Stomach (tissue), 9 donors: ENCODE results near the gene APOBEC3A. TPM values are rescaled to one million over a fixed set of nuclear protein-coding genes. Genes with fewer than 3 reads are reported as not detected.

ENCODE experiments used
- DNase-seq, 2 donors: peaks; one replicate each; pipeline versions ENCODE4 v3.0.0 to v3.0.0-alpha.2; 2013 to 2019
- H3K27ac ChIP-seq, 5 donors: fragments of 200-600 bp in 4 of 5; sonication (generic) in 4 of 5; one replicate each; pipeline ENCODE4 v1.5.1; 2013 to 2019; ENCODE audit warnings: mild to moderate bottlenecking in 1 of 5, moderate library complexity in 1 of 5
- H3K27me3 ChIP-seq, 3 donors: fragments of 200-600 bp; sonication (generic); one replicate each; pipeline ENCODE4 v1.5.1; 2017 to 2019; ENCODE audit warnings: mixed run types in 1 of 3
- H3K36me3 ChIP-seq, 4 donors: fragments of 200-600 bp; sonication (generic); 1 replicate in 3 of 4; 2 replicates in 1 of 4; pipeline ENCODE4 v1.5.1; 2016 to 2019
- H3K4me1 ChIP-seq, 4 donors: fragments of 200-600 bp; sonication (generic); one replicate each; pipeline ENCODE4 v1.5.1; 2016 to 2019
- H3K4me3 ChIP-seq, 4 donors: fragments of 200-600 bp; sonication (generic) in 3 of 4; one replicate each; pipeline ENCODE4 v1.5.1; 2016 to 2019; ENCODE audit warnings: mild to moderate bottlenecking in 1 of 4
- H3K9me3 ChIP-seq, 4 donors: fragments of 200-600 bp; sonication (generic); one replicate each; pipeline ENCODE4 v1.5.1; 2016 to 2019
- EP300 ChIP-seq: sonication (generic); formaldehyde crosslinking; IDR thresholded peaks from one replicate; pipeline ENCODE4 v1.6.1; 2017; ENCODE audit warnings: antibody characterized with exemption
- POLR2A ChIP-seq, 4 donors: fragments of 450-650 bp; IDR thresholded peaks; one replicate each; pipeline ENCODE4 v1.6.1; 2016; ENCODE audit warnings: antibody characterized with exemption in 4 of 4, control low read depth in 2 of 4, mild to moderate bottlenecking in 1 of 4, moderate library complexity in 1 of 4
- POLR2AphosphoS5 ChIP-seq, 3 donors: sonication (generic); formaldehyde crosslinking; IDR thresholded peaks; one replicate each; pipeline ENCODE4 v1.6.1; 2016; ENCODE audit warnings: antibody characterized with exemption in 3 of 3
- WGBS, 5 donors: extraction: QIAGEN DNeasy Blood & Tissue Kit in 3 of 5; methylation state at CpG; one replicate each; pipeline versions ENCODE4 v1.1.5 to v1.1.7; 2013 to 2018; 5-methylcytosine and 5-hydroxymethylcytosine counted together
- intact Hi-C: fragments of 100-400 bp; cut with DNase I; formaldehyde crosslinking; loops from one replicate; pipeline ENCODE4 v1.15.1; 2023; ENCODE audit warnings: low total_unique reads
- polyA plus RNA-seq, 3 donors: library from polyadenylated mRNA; stranded (reverse); fragments of 200-250 nt; gene quantifications; one replicate each; pipeline ENCODE4 v1.2.3, GENCODE V29; 2013
- total RNA-seq, 5 donors: library from RNA; depleted of rRNA; stranded (reverse); fragments of >200 nt; gene quantifications; one replicate each; pipeline versions ENCODE4 v1.1.0 to v1.2.3, GENCODE V29; 2014 to 2016
- TF ChIP-seq, protein P1 (sequence below), 7 experiments: fragments of 450-650 bp in 4 of 7; fragments of 200-600 bp in 3 of 7; sonication (generic) in 3 of 7; IDR thresholded peaks; one replicate each; pipeline ENCODE4 v1.5.1; 2016 to 2019; ENCODE audit warnings: antibody characterized with exemption in 7 of 7, control low read depth in 2 of 7, mild to moderate bottlenecking in 1 of 7
- donor health status: healthy with polysubstance abuse.
- donor health status: Bipolar disorder and iron deficiency.
- donor health status: healthy.

Gene APOBEC3A
- total and polyA plus RNA-seq, 8 donors = 1.2 to 3.3 (median 1.8) TPM; not detected in 4

DNA sequence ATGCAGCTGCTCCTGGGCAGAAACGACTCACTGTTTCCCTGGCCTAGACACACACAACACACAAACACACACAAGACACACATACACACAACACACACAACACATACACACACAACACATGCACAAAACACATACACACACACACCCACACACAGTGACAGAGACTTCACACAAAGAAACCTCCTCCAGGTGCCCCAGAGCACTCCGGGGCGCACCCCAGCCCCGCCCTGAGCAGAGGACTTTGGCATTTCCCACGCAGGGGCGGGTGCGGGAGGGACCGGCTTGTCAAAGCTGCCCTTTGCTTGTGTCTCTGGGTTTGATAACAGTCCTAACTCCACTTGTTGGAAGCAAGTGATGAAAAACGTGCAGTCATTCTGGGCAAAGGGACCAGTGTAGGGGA is 6.5 kb downstream of the APOBEC3A start:
- DNase-seq = peak; percentile 74 to 85
- TF ChIP-seq EP300 (no peak), POLR2A (IDR thresholded peaks at IDR 0.05) (no peak), POLR2AphosphoS5 (IDR thresholded peaks at IDR 0.05) (no peak)
- TF ChIP-seq, protein P1, sequence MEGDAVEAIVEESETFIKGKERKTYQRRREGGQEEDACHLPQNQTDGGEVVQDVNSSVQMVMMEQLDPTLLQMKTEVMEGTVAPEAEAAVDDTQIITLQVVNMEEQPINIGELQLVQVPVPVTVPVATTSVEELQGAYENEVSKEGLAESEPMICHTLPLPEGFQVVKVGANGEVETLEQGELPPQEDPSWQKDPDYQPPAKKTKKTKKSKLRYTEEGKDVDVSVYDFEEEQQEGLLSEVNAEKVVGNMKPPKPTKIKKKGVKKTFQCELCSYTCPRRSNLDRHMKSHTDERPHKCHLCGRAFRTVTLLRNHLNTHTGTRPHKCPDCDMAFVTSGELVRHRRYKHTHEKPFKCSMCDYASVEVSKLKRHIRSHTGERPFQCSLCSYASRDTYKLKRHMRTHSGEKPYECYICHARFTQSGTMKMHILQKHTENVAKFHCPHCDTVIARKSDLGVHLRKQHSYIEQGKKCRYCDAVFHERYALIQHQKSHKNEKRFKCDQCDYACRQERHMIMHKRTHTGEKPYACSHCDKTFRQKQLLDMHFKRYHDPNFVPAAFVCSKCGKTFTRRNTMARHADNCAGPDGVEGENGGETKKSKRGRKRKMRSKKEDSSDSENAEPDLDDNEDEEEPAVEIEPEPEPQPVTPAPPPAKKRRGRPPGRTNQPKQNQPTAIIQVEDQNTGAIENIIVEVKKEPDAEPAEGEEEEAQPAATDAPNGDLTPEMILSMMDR (IDR thresholded peaks at IDR 0.05) = no peak
- H3K36me3 ChIP-seq = no peaks in the 10 kb centered on the region
- 30 to 59% (median 41%) methylated on average over 6 to 9 of the region's 9 CpGs; no CpG with 5 or more reads in 1 of the 5 donors for WGBS, 5 donors
- H3K4me3 ChIP-seq = no peak overlapping the region
- intact Hi-C loops = no loop called here
- H3K9me3 ChIP-seq = no peaks in the 10 kb centered on the region
- no peaks in the 10 kb centered on the region for H3K27me3 ChIP-seq
- peaks cover 0 to 25% (median 10%) of the 10 kb centered on the region in 4 donors for H3K4me1 ChIP-seq
- H3K27ac ChIP-seq = peak overlapping the region in 2 of 5 donors; percentile 12 to 39

DNA sequence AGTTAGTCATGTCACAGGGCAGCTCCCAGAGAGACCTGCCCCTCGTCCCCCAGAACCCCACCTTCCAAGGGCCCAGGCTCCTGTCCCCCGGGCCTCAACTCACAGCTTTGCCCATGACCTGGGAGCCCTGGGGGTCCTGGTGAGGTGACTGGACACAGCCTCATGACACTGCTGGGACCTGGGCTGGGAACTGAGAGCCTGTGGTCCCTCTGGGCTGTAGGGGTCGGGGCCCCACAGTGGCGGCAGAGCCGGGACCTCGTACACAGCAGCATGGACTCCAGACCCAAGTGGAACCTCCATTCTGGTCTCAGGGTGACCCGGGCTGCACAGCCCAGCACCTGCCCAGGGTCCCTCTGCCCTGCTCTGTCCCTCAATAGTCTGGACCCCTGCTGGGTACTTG is 6.9 kb downstream of the APOBEC3A start:
- intact Hi-C loops = no loop called here
- DNase-seq = no peak
- no peak for TF ChIP-seq POLR2A (IDR thresholded peaks at IDR 0.05)
- TF ChIP-seq, protein P1 (IDR thresholded peaks at IDR 0.05) = no peak
- no peak for TF ChIP-seq EP300
- no peak for TF ChIP-seq POLR2AphosphoS5 (IDR thresholded peaks at IDR 0.05)
- H3K27me3 ChIP-seq = no peaks in the 10 kb centered on the region
- no peaks in the 10 kb centered on the region for H3K36me3 ChIP-seq
- no peak overlapping the region for H3K4me3 ChIP-seq
- peaks cover 0 to 25% (median 10%) of the 10 kb centered on the region in 4 donors for H3K4me1 ChIP-seq
- no peak overlapping the region for H3K27ac ChIP-seq
- H3K9me3 ChIP-seq = no peaks in the 10 kb centered on the region
- 65 to 75% (median 67%) methylated on average over 4 to 7 of the region's 7 CpGs; no CpG with 5 or more reads in 1 of the 5 donors for WGBS, 5 donors

DNA sequence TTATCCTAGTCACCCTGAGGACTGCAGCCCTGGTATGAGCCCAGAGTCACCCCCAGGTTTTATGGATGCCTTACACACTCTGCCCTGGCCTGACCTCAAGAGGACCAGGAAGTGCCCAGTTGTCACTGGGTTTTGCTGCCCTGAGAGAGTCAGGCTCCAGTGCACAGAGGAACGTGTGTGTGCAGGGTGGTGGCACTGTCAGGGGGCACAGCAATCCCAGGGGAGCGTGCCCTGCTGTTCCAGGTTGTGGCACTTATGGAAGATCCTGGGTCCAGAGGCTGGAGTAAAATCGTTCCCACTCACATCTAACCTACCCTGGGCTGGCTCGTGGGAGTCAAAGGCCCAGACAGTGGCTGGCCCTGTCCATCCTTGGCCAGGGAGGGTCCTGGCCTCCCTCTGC is 7.6 kb downstream of the APOBEC3A start:
- intact Hi-C loops = no loop called here
- DNase-seq = no peak
- H3K9me3 ChIP-seq = no peaks in the 10 kb centered on the region

DNA sequence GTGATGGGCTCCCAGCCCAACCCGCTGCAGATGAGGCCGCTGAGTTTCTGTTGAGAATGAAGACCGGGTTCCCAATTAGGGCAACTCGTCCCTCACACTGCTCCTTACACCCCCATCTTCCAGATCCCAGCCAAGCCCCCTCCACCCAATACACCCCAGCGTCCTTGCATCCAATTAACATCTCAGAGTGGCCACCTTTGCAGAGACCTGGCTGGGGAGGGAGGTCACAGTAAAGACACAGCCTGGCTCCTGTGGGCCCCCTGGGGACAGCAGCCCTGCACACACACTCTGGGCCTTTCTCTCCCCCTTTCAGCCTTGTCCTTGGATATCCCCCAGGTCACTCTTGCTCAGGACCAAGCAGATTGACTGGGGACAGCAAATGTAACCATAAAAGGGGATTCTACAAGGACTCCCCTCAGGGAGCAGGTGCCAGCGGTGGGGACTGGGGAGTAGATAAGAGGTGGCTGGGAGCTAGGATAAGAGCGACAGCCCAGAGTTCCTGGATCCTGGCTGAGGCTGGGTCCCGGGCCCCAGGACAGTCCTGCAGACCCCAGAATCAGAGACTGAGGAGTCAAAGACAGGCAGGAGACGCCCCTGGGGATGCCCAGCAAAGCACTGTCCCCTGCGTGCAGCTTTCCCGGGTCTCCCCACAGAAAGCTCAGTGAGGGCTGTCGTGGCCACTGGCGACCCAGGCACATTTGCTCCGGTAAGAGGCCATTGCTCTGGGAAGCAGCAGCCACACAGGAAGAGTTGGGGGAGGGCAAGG is 8.4 kb downstream of the APOBEC3A start:
- WGBS, 5 donors = 80 to 86% (median 84%) methylated on average over 10 to 14 of the region's 14 CpGs; no CpG with 5 or more reads in 1 of the 5 donors
- TF ChIP-seq POLR2AphosphoS5 (IDR thresholded peaks at IDR 0.05) (no peak), EP300 (no peak), POLR2A (IDR thresholded peaks at IDR 0.05) (no peak)
- peaks cover 0 to 7% (median 0%) of the 10 kb centered on the region in 3 donors for H3K27me3 ChIP-seq
- H3K27ac ChIP-seq = no peak overlapping the region
- intact Hi-C loops = no loop called here
- no peak overlapping the region for H3K4me3 ChIP-seq
- H3K9me3 ChIP-seq = no peaks in the 10 kb centered on the region
- H3K4me1 ChIP-seq = peaks cover 0 to 25% (median 10%) of the 10 kb centered on the region in 4 donors
- no peaks in the 10 kb centered on the region for H3K36me3 ChIP-seq
- no peak for DNase-seq

More for the DNA sequence above, 7.6 kb downstream of the APOBEC3A start:
- no peaks in the 10 kb centered on the region for H3K27me3 ChIP-seq
- H3K4me3 ChIP-seq = no peak overlapping the region
- TF ChIP-seq POLR2A (IDR thresholded peaks at IDR 0.05) (no peak), POLR2AphosphoS5 (IDR thresholded peaks at IDR 0.05) (no peak), EP300 (no peak)
- TF ChIP-seq, protein P1 (IDR thresholded peaks at IDR 0.05) = no peak
- no peaks in the 10 kb centered on the region for H3K36me3 ChIP-seq
- 62 to 82% (median 70%) methylated on average over 4 of the region's 4 CpGs; no CpG with 5 or more reads in 1 of the 5 donors for WGBS, 5 donors
- H3K4me1 ChIP-seq = peaks cover 0 to 25% (median 10%) of the 10 kb centered on the region in 4 donors
- no peak overlapping the region for H3K27ac ChIP-seq

DNA sequence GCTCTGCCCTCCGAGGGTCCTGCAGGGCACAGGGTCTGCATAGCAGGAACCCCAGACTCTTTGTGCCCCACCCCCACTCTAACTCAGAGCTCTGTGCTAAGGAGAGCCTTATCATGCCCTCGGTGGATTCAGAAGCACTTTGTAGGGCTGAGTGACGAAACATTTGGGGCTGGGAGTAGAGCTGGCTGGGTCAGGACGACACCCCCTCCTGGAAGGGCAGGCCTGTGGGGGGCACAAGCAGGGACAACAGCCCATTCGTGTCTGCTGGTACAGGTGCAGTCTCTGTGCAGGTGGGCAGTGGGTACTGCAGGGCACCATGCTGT is 8.9 kb downstream of the APOBEC3A start:
- TF ChIP-seq POLR2AphosphoS5 (IDR thresholded peaks at IDR 0.05) = no peak
- TF ChIP-seq, protein P1 (IDR thresholded peaks at IDR 0.05) = no peak
- TF ChIP-seq POLR2A (IDR thresholded peaks at IDR 0.05) = no peak
- no peak for TF ChIP-seq EP300
- WGBS, 5 donors = 50 to 58% (median 54%) methylated on average over 5 of the region's 5 CpGs; no CpG with 5 or more reads in 1 of the 5 donors
- intact Hi-C loops = no loop called here

More for the DNA sequence above, 8.9 kb downstream of the APOBEC3A start:
- Histone ChIP-seq H3K4me1 (peaks cover 0 to 25% (median 10%) of the 10 kb centered on the region in 4 donors), H3K9me3 (no peaks in the 10 kb centered on the region), H3K4me3 (no peak overlapping the region), H3K27ac (no peak overlapping the region), H3K36me3 (no peaks in the 10 kb centered on the region), H3K27me3 (peaks cover 0 to 11% (median 0%) of the 10 kb centered on the region in 3 donors)
- DNase-seq = no peak
